Measurements from ENCODE around the gene CHRD.

- TF ChIP-seq CTCF (IDR thresholded peaks at IDR 0.05): no peak
- TF ChIP-seq POLR2A (IDR thresholded peaks at IDR 0.05): no peak
- TF ChIP-seq POLR2AphosphoS5 (IDR thresholded peaks at IDR 0.05): no peak
- no peak for TF ChIP-seq EP300 (IDR thresholded peaks at IDR 0.05)
These were observed 46.9 kb downstream of the CHRD start for GRCh38 chr3:184426691-184427141.
